T-helper 17 cell (primary cell): ENCODE results near the gene OCA2. TPM values are rescaled to one million over a fixed set of nuclear protein-coding genes. Genes with fewer than 3 reads are reported as not detected.
A peak's percentile ranks its signal among the peaks of the same experiment; 100 is the strongest.

Experiments
- ATAC-seq: fragments of 150-1000 bp; cut with Tn5 transposase; 2 replicates; pipeline ENCODE4 v1.10.0; 2021; ENCODE audit warnings: mild to moderate bottlenecking, moderate library complexity
- DNase-seq, 3 donors: peaks; one replicate each; pipeline versions ENCODE4 v3.0.0 to v3.0.0-alpha.2; 2020 to 2021
- H3K9me3 ChIP-seq: one replicate; pipeline ENCODE4 v1.7.0; 2013; ENCODE audit warnings: low read length, mild to moderate bottlenecking; ENCODE audit not compliant: control insufficient read depth, poor library complexity, severe bottlenecking
- H3K27ac Mint-ChIP-seq: one replicate; pipeline ENCODE4 v1.8.0; 2022; ENCODE audit warnings: mild to moderate bottlenecking, moderate library complexity, mixed read lengths
- H3K27me3 Mint-ChIP-seq: one replicate; pipeline ENCODE4 v1.8.0; 2022; ENCODE audit warnings: mixed read lengths
- H3K36me3 Mint-ChIP-seq: one replicate; pipeline ENCODE4 v1.8.0; 2022; ENCODE audit warnings: low read depth, mixed read lengths
- H3K4me1 Mint-ChIP-seq: one replicate; pipeline ENCODE4 v1.8.0; 2022; ENCODE audit warnings: mild to moderate bottlenecking, mixed read lengths
- H3K4me3 Mint-ChIP-seq: one replicate; pipeline ENCODE4 v1.8.0; 2022; ENCODE audit warnings: mild to moderate bottlenecking, moderate library complexity, mixed read lengths
- total RNA-seq, 4 donors: library from RNA in 2 of 4; stranded (reverse) in 2 of 4; gene quantifications; one replicate each; pipeline ENCODE4 v1.2.3 and lab custom pipeline; 2022 to 2026

OCA2 gene
- total RNA-seq, 2 donors from 2014 or later = not detected

DNA sequence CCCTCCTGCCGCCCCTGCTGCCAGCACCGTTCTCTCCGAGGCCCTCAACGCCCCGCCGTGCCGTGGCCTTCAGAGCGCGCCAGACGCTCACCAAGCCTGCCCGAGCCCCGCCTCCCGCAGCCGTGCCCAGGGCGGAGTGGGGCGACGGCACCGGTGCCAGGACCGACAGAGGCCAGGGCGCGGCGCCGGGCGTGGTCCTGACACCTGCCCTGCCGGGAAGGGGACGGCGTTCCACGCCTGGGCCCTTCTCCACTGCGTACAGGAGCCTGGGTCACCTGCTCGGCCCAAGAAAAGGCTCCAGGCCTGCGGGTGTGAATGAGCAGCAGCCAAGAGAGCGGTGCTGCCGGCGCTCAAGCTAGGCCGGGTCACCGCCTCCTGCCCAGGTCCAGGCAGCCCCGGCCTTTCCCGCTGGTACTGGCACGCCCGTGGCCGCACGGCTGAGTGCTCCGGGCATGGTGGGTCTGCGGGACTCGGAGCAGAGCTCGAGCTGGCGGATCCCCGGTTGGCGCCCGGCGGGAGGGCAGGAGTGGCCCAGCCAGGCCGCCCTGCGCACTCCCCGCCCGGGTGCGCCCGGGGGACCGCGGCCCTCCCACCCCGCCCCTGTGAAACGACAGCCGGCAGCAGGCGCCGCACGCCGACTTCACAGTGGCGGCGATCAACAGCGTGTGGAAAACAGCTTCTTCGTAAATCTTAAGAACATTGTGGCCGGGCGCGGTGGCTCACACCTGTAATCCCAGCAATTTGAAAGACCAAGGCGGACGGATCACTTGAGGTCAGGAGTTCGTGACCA lies 4.2 kb downstream of the OCA2 start:
- no peak overlapping the region for H3K27ac Mint-ChIP-seq
- peak in 1 of 3 donors; percentile 36 for DNase-seq
- H3K9me3 ChIP-seq = peaks cover 4% of the 10 kb centered on the region
- H3K4me3 Mint-ChIP-seq = peak overlapping the region; percentile 90
- peaks cover 11% of the 10 kb centered on the region for H3K36me3 Mint-ChIP-seq
- peaks cover 23% of the 10 kb centered on the region for H3K4me1 Mint-ChIP-seq
- peaks cover 55% of the 10 kb centered on the region for H3K27me3 Mint-ChIP-seq
- ATAC-seq = peak; percentile 11

DNA sequence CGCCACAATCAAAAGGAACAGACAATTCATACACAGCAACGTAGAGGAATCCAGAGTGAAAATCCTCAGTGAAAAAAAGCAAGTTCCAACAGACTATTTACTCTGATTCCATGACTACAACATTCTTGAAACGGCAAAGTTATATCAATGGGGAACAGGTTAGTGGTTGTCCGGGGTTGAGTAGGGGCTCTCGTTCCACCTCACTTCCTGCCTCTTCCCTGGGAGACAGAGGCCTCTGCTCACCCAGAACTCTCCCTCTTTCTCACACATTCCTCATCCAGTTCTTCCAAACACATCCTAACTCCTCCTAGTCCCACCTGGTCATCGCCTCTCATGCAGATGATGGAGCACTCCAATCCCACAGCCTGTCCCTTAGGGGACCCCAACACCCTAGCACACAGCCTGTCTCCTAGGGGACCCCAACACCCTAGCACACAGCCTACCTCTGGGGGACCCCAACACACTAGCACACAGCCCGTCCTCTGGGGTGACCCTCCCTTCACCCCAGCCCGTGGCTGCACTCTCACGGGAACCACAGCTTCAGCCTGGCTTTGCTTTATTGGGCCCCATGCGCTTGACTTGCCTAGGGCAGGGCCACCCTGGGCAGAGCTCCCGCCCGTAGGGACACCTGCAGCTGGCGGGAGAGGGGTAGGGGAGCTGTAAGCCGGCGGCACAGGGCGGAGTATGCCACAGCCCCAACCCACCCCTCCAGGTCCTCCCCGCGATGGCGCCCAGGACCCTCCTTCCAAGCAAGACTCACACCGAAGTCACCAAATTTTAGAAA lies 5.2 kb downstream of the OCA2 start:
- H3K36me3 Mint-ChIP-seq = peaks cover 7% of the 10 kb centered on the region
- H3K4me3 Mint-ChIP-seq = peak overlapping the region; percentile 41
- no peak for DNase-seq
- H3K27ac Mint-ChIP-seq = no peak overlapping the region
- H3K9me3 ChIP-seq = peaks cover 4% of the 10 kb centered on the region
- no peak for ATAC-seq
- H3K27me3 Mint-ChIP-seq = peaks cover 48% of the 10 kb centered on the region
- peaks cover 17% of the 10 kb centered on the region for H3K4me1 Mint-ChIP-seq

DNA sequence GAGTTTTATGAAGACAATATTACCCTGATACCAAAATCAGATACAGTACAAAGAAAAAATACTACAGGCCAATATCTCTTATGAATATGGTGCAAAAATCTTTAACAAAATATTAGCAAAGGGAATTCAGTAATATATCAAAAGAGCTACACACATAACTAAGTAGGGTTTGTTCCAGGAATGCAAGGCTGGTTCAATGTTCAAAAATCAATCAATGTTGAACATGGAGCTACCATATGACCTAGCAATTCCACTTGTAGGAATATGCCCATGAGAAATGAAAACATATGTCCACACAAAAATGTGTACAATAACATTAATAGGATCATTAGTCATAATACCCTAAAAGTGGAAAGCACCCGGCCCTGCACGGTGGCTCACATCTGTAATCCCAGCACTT lies 7.8 kb downstream of the OCA2 start:
- peaks cover 4% of the 10 kb centered on the region for H3K9me3 ChIP-seq
- no peak overlapping the region for H3K4me3 Mint-ChIP-seq
- H3K4me1 Mint-ChIP-seq = peaks cover 6% of the 10 kb centered on the region
- no peak overlapping the region for H3K27ac Mint-ChIP-seq
- H3K36me3 Mint-ChIP-seq = peaks cover 3% of the 10 kb centered on the region
- H3K27me3 Mint-ChIP-seq = peaks cover 36% of the 10 kb centered on the region
- no peak for DNase-seq
- no peak for ATAC-seq

DNA sequence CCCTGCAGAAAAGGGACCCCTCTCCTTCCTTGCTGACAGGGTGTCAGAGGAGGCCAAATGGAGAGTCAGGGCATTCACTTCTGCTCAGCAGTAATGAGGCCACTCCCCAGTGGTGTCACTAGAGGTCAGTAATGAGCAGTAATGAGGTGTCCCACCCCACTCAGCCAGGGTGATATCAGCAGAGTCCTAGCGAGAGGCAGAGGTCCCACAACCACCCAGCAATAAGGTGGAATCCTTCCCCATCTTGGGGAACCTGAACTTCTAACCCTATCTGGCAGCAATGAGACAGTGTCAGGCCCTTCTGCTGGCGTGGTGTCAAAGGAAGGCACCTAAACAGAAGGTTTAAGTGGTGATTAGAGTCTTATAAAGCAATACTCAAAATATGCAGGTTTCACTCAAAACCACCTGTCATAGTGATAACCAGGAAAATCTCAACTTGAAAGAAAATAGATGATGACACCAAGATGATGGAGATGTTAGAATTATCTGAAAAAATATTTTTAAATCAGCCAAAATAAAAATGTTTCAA lies 12.9 kb downstream of the OCA2 start:
- H3K27me3 Mint-ChIP-seq = peaks cover 33% of the 10 kb centered on the region
- H3K36me3 Mint-ChIP-seq = no peaks in the 10 kb centered on the region
- DNase-seq (peak in 1 of 3 donors; percentile 24), ATAC-seq (peak; percentile 100)
- H3K9me3 ChIP-seq = peaks cover under 1% of the 10 kb centered on the region
- H3K4me3 Mint-ChIP-seq = no peak overlapping the region
- no peak overlapping the region for H3K27ac Mint-ChIP-seq
- peaks cover 2% of the 10 kb centered on the region for H3K4me1 Mint-ChIP-seq

DNA sequence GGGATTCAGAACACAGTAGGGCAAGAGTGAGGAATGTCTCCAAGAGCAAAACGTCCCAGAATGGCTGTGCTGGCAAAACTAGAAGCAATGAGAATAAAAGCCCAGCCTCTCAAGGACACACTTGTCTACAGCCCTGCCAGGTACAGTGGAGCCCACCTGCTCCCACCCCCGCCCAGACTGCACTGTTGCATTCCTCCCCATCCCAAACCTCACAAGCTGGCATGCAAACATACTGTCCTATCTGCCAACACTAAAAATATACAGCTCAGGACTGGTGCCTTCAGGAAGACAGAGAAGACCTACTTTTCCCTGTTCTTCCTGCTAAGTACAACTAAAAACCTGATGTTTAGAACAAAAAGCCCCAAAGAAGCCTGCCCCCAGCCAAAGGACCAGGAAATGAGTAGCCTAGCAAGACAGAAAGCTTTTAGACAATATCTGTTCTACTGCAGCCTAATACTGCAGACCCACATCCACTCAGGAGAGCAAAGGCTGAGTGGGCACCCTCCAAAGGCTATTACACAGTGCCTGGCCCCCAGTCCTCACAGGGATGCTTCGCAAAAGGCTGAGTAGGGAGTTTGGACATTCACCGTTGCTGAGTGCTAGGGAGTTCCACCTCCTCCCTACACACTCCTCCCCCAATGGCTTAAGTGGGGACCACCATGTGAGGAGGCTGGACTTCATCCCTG lies 13.5 kb downstream of the OCA2 start:
- Mint-ChIP-seq H3K4me1 (peaks cover 2% of the 10 kb centered on the region), H3K4me3 (no peak overlapping the region), H3K27me3 (peaks cover 33% of the 10 kb centered on the region), H3K36me3 (no peaks in the 10 kb centered on the region), H3K27ac (no peak overlapping the region)
- no peak for DNase-seq
- no peaks in the 10 kb centered on the region for H3K9me3 ChIP-seq
- ATAC-seq = peak; percentile 8

DNA sequence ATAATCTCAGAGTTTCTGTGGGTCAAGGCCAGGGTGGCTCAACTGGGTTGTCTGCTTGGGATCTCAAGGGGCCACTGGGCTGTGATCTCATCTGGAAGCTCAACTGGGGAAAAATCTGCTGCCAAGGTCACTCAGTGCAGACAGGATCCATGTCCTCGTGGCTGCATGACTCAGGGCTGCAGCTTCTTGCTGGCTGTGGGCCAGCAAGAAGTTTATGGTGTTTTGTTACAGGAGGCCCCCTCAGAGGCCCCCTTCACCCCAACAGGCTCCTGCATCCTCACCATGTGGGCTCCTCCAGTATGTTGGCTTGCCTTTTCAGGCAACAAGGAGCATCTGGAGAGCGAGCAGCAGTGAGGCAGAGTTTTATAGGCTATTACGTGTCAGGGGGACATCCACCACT lies 14.6 kb downstream of the OCA2 start:
- Mint-ChIP-seq H3K4me3 (no peak overlapping the region), H3K27me3 (peaks cover 42% of the 10 kb centered on the region), H3K36me3 (no peaks in the 10 kb centered on the region), H3K4me1 (peaks cover 2% of the 10 kb centered on the region), H3K27ac (no peak overlapping the region)
- DNase-seq = no peak
- no peaks in the 10 kb centered on the region for H3K9me3 ChIP-seq
- no peak for ATAC-seq

DNA sequence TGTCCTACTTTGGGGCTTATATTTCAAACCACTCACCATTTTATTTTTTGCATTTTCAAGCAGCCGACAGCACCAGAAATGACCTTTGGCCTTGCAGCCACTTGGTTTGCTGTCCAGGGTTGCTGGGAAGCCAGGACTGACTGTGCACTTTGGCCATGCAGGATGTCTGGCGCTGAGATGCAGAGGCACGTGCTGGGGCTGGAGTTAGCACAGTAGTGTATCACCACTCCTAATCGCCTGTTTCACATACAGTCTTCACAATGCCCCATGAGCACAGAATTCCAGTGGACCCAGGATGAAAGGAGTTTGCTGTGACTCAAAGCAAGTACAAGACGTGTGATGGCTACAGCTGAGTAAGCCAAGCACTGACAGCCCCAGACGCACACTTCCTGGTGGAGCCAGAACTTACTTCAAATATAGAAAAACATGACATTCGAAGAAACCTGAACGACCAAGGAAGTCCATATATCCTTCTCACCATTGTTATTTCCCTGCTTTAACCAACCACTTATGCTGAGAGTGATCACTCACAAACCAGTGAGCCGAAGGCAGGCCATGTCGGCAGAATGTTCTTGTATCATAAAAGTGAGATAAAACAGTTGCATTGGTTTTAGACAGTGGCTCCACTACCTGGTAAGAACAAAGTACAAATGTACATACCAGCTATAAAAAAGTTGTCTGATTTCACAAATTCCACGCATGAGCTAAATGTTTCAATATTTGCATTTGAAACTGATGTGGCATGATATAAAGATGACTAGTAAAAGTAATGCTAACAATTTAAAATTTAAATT lies 16.0 kb downstream of the OCA2 start:
- no peak for DNase-seq
- no peaks in the 10 kb centered on the region for H3K36me3 Mint-ChIP-seq

DNA sequence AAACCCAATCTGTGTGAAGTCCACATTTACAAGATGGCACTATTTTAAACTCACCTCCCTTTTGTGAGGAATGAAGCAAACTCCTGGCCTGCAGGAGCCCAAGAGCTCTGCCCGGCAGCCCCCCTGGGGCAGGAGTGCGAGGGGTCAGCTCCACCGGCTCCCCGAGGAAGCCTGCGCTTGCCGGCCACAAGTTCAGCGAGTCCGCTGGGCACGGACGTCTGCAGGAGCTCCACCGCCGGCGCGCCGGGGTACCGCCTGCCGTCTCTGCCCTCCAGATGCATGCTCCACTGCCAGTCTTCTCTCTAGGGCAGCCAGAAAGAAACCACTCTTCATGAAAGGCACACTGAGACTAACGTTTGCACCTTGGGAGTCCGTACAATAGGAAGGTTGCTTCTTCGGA lies 17.5 kb downstream of the OCA2 start:
- Mint-ChIP-seq H3K27me3 (peaks cover 38% of the 10 kb centered on the region), H3K4me1 (peaks cover 3% of the 10 kb centered on the region), H3K4me3 (no peak overlapping the region), H3K36me3 (no peaks in the 10 kb centered on the region), H3K27ac (no peak overlapping the region)
- no peak for ATAC-seq
- DNase-seq = no peak
- no peaks in the 10 kb centered on the region for H3K9me3 ChIP-seq

More for the DNA sequence above, 16.0 kb downstream of the OCA2 start:
- H3K27me3 Mint-ChIP-seq = peaks cover 43% of the 10 kb centered on the region
- no peak overlapping the region for H3K4me3 Mint-ChIP-seq
- H3K4me1 Mint-ChIP-seq = peaks cover 4% of the 10 kb centered on the region
- no peak for ATAC-seq
- no peaks in the 10 kb centered on the region for H3K9me3 ChIP-seq
- H3K27ac Mint-ChIP-seq = no peak overlapping the region

DNA sequence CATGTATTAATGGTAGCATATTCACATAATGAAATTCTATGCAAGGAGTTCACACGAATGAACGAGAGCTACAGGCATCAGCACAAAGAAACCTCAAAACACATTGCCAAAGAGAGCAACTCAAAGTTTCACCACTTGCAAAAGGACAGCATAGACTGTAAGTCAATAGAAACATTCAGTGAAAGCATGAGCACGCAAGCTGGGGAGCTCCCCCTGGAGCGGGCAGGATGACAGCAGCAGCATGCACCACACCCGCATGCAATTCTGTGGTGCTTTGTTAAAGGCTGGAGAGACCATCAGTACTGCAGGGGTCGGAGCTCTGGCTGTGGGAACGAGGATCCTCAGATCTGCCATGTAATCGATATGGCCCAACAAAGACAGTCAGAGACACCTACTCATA lies 18.7 kb downstream of the OCA2 start:
- no peaks in the 10 kb centered on the region for H3K9me3 ChIP-seq
- peaks cover 2% of the 10 kb centered on the region for H3K4me1 Mint-ChIP-seq
- no peaks in the 10 kb centered on the region for H3K36me3 Mint-ChIP-seq
- H3K27ac Mint-ChIP-seq = no peak overlapping the region
- DNase-seq (no peak), ATAC-seq (no peak)
- H3K27me3 Mint-ChIP-seq = peaks cover 30% of the 10 kb centered on the region
- H3K4me3 Mint-ChIP-seq = no peak overlapping the region

DNA sequence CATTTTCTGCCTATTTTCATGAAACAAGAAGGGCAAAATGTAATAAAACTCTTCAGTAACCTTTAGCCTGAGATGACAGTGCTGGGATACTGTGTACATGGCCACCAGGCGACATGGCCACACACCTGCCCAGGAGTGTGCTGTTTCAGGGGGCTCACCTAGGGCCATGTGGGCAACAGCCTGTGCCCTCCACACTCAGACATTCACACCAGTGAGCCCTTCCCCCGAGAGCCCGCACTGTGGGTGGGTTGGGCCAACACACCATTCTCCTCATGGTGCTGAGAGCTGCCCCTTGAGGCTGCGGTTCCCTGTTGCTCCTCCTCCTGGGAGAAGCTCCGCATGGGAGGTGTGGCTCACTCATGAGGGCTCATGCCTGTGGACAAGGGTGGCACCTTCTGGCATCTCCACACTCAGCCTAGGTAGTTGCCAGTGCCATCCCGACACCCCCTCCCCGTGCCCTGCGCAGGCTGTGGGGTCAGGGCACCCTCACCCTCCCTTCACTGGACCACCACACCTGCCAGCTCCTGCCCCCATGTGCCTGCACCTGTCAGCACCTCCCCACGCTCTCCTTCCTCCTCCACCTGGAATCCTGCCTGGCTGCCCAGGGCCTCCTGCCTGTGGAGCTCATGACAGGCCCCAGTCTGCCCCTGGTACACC lies 19.7 kb downstream of the OCA2 start:
- no peaks in the 10 kb centered on the region for H3K9me3 ChIP-seq
- Mint-ChIP-seq H3K27me3 (peaks cover 21% of the 10 kb centered on the region), H3K36me3 (no peaks in the 10 kb centered on the region), H3K4me1 (peaks cover 2% of the 10 kb centered on the region), H3K27ac (no peak overlapping the region), H3K4me3 (no peak overlapping the region)
- DNase-seq = no peak
- ATAC-seq = no peak

DNA sequence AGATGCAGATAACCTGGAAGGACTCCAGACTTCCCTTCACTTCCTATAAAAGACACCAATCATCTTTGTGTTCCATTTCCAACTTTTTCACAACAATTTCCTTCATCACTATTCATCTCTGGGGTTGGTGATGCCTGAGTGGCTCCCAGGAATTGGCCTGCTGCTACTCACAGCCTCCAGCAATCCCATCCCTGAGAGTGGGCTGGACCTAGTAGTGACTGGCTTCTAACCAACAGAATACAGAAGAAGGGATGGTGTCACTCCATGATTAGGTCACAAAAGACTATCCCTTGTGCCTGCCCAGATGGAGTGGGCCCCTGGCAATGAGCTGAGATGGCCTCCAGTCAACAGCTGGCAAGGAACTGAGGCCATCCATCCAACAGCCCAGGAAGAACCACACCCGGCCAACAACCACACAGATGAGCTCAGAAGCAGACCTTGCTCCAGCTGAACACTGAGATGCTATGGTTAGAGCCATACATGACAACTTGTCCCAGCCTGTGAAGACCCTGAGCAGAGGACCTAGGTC lies 20.9 kb downstream of the OCA2 start:
- Mint-ChIP-seq H3K4me1 (peaks cover 2% of the 10 kb centered on the region), H3K4me3 (no peak overlapping the region), H3K27ac (no peak overlapping the region), H3K27me3 (peaks cover 16% of the 10 kb centered on the region), H3K36me3 (peaks cover 1% of the 10 kb centered on the region)
- DNase-seq (no peak), ATAC-seq (no peak)
- no peaks in the 10 kb centered on the region for H3K9me3 ChIP-seq

DNA sequence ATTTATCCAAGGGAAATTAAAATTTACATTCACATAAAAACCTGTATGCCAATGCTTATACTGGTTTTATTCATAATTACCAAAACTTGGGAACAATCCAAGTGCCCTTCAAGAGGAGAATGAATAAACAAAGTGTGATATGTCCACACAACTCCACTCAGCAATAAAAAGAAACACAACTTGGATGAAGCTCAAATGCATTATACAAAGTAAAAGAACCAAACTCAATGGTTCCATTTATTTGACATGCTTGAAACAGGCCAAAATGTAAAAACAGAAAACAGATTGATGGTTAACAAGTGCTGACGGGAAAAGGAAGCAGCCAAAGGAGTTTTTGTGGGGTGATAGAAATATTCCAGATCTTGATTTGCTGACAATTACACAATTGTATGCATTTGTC lies 23.5 kb downstream of the OCA2 start:
- no peak for DNase-seq
- Mint-ChIP-seq H3K4me3 (no peak overlapping the region), H3K4me1 (peaks cover 2% of the 10 kb centered on the region), H3K36me3 (peaks cover 2% of the 10 kb centered on the region), H3K27ac (no peak overlapping the region), H3K27me3 (peaks cover 10% of the 10 kb centered on the region)
- ATAC-seq = no peak
- H3K9me3 ChIP-seq = no peaks in the 10 kb centered on the region
